Neuron (in vitro differentiated cells): Measurements from ENCODE around the gene GUCD1.

Source experiments
- H2AFZ ChIP-seq: one replicate; pipeline ENCODE4 v1.6.1; 2013; ENCODE audit warnings: low read depth, mild to moderate bottlenecking, inconsistent platforms, low read length, moderate library complexity
- H3K27me3 ChIP-seq: one replicate; pipeline ENCODE4 v1.6.1; 2013; ENCODE audit warnings: low read length; ENCODE audit not compliant: insufficient read depth
- H3K36me3 ChIP-seq: one replicate; pipeline ENCODE4 v1.6.1; 2013; ENCODE audit warnings: low read length; ENCODE audit not compliant: insufficient read depth
- H3K4me1 ChIP-seq: one replicate; pipeline ENCODE4 v1.6.1; 2013; ENCODE audit warnings: low read length; ENCODE audit not compliant: insufficient read depth
- H3K4me3 ChIP-seq: 2 replicates; pipeline ENCODE4 v1.5.1; 2013; ENCODE audit warnings: mild to moderate bottlenecking, low read length, moderate library complexity
- H3K9me3 ChIP-seq: one replicate; pipeline ENCODE4 v1.6.1; 2013; ENCODE audit warnings: low read length

Gene GUCD1

GRCh38 chr22:24504956-24505736 is 49.8 kb downstream of the GUCD1 start:
- Histone ChIP-seq H3K36me3 (no peaks in the 10 kb centered on the region), H3K27me3 (peaks cover 2% of the 10 kb centered on the region), H3K9me3 (no peaks in the 10 kb centered on the region), H3K4me3 (no peak overlapping the region), H3K4me1 (peaks cover 24% of the 10 kb centered on the region), H2AFZ (no peak overlapping the region)

GRCh38 chr22:24504540-24504939 is 50.4 kb downstream of the GUCD1 start:
- Histone ChIP-seq H3K4me3 (no peak overlapping the region), H3K36me3 (no peaks in the 10 kb centered on the region), H2AFZ (no peak overlapping the region), H3K27me3 (peaks cover 2% of the 10 kb centered on the region), H3K9me3 (no peaks in the 10 kb centered on the region), H3K4me1 (peaks cover 30% of the 10 kb centered on the region)

DNA sequence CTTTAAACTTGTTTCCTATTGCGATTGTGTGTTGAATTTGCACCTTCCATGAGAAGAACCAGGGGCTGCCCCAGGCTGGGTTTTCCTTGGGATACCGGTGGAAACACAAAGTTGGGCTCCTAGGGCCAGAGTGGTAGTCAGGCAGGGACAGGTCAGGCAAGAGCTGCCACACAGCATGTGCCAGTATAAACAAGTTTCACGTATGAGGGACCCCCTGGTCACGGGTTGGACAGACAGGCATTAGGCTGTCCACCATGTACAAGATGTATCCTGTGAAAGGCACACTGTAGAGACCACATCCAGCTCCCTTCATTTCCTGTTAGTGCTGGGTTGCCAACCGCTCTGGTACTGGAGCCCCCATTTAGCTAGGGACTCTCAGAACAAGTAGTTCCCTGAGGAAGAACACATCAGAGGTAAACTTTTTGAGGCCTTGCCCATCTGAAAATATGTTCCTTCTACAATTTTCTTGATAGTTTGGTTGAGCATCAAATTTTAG is 51.0 kb downstream of the GUCD1 start:
- Histone ChIP-seq H3K36me3 (no peaks in the 10 kb centered on the region), H3K9me3 (no peaks in the 10 kb centered on the region), H3K4me1 (peaks cover 34% of the 10 kb centered on the region), H2AFZ (no peak overlapping the region), H3K4me3 (no peak overlapping the region), H3K27me3 (peaks cover 2% of the 10 kb centered on the region)

DNA sequence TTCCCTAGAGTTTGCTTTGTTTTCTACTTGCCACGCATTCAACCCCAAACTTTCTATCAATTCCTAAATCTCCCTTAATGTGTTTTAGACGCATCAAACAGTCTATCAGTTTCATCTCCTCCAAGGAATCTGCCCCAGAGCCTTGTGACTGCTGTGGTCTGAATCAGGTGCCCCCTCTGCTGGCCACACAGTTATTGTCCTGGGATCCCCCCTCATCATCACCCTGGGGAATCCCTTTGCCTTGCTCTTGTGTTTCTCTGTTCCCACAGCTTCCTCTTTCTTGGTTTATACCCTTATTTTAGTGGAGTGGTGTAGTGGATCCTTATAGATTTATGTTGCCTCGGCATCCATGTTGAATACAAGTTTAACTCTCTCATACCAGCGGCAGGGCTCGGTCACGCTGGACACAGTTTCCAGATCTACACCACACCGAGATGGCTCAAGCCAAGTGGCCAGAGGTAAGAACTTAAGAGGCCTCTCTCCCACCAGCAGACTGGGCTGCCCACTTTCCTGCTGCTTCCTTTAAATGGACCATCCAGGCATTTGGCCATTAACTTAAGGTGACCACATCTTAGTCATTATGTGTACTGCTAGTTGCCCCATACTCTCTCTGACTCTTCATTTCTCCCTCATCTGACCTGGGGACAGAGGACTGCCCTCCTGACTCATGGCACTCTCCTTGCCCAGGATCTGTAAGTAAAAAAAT is 51.6 kb downstream of the GUCD1 start:
- no peaks in the 10 kb centered on the region for H3K9me3 ChIP-seq
- no peaks in the 10 kb centered on the region for H3K36me3 ChIP-seq
- H3K4me3 ChIP-seq: no peak overlapping the region
- peaks cover 2% of the 10 kb centered on the region for H3K27me3 ChIP-seq
- no peak overlapping the region for H2AFZ ChIP-seq
- H3K4me1 ChIP-seq: peaks cover 34% of the 10 kb centered on the region

GRCh38 chr22:24502541-24502940 is 52.4 kb downstream of the GUCD1 start:
- H3K4me1 ChIP-seq: peaks cover 34% of the 10 kb centered on the region
- peaks cover 9% of the 10 kb centered on the region for H3K27me3 ChIP-seq
- no peak overlapping the region for H3K4me3 ChIP-seq
- no peaks in the 10 kb centered on the region for H3K36me3 ChIP-seq
- no peaks in the 10 kb centered on the region for H3K9me3 ChIP-seq
- no peak overlapping the region for H2AFZ ChIP-seq

DNA sequence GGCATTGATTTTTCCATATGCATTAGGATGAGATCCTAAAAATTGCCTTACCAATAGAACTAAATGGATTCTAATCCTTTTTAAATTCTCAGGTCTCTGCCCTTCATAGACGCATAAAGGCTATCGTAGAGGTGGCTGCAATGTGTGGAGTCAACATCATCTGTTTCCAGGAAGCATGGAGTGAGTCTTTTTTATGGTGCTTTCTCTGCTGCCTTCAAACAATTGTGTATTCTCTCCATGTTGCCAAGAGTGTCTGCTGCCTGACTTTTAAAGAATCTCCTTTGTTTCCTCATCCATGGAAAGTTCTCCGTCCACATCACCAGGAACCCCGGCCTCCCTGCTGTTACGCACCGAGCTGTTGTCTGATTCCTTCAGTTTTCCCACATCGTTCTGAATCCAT is 52.9 kb downstream of the GUCD1 start:
- Histone ChIP-seq H3K4me1 (peaks cover 34% of the 10 kb centered on the region), H3K36me3 (no peaks in the 10 kb centered on the region), H2AFZ (no peak overlapping the region), H3K27me3 (peaks cover 14% of the 10 kb centered on the region), H3K9me3 (no peaks in the 10 kb centered on the region), H3K4me3 (no peak overlapping the region)

DNA sequence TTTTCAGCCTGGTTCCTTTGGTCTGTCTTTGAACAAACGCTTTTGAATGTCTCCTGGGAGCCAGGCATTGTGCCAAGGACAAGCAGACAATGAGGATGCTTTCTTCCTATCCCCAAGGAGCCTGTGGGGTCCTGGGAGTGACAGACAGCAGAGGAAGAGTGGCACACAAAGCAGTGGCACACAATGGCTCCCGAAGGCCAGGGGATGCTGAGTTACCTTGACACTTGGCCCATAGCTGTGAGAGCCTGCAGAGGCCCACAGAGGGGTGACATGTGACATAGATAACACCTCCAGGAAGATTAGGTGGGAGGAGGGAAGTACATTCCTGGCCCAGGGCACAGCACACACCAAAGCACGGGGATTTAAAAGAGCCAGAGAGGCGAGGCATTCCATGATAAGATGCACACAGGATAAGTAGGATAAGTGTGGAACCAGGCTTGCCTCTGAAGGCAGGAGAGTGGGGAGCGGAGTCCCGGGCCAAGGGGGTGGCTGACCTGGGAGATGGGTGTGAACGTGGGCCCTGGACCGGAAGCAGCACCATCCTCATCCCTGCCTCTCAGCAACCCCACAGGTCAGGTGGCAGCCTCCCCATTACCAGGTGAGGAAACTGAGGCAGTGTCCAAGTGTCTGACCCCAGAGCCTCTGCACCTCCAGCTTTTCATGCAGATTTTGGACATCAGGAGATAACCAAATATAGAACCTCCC is 53.5 kb downstream of the GUCD1 start:
- H3K36me3 ChIP-seq: no peaks in the 10 kb centered on the region
- H3K27me3 ChIP-seq: peaks cover 16% of the 10 kb centered on the region
- no peaks in the 10 kb centered on the region for H3K9me3 ChIP-seq
- H3K4me3 ChIP-seq: no peak overlapping the region
- H3K4me1 ChIP-seq: peaks cover 34% of the 10 kb centered on the region
- H2AFZ ChIP-seq: no peak overlapping the region

DNA sequence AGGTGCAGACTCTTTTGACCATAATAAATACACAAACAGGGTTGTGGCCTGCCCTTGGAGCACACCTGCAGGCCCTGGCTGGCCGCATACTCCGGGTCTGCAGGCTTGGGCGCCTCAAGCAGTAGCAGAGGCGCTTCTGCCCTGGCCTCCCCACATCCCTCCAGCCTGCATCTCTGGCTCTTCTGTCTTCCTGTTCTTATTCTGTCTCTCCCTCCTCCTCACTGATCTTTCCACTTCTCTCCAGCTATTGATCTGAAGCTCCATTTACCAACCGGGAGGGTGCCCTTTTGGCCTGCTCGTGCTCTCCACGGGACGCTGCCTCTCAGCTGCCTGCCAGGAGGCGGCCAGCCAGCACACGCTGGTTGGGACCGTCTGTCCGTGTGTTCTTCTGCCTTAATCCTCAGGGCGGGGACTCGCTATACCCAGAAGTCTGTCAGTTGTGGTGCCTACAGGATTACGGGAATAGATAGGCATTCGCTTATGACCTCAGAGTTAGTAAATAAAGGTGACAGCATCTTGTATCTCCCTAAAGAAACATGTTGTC is 54.6 kb downstream of the GUCD1 start:
- Histone ChIP-seq H3K4me3 (no peak overlapping the region), H2AFZ (no peak overlapping the region), H3K36me3 (no peaks in the 10 kb centered on the region), H3K4me1 (peaks cover 34% of the 10 kb centered on the region), H3K9me3 (no peaks in the 10 kb centered on the region), H3K27me3 (peaks cover 24% of the 10 kb centered on the region)

GRCh38 chr22:24499706-24500276 is 55.1 kb downstream of the GUCD1 start:
- Histone ChIP-seq H3K27me3 (peaks cover 27% of the 10 kb centered on the region), H3K9me3 (peaks cover 2% of the 10 kb centered on the region), H2AFZ (no peak overlapping the region), H3K36me3 (no peaks in the 10 kb centered on the region), H3K4me1 (peaks cover 34% of the 10 kb centered on the region), H3K4me3 (no peak overlapping the region)

DNA sequence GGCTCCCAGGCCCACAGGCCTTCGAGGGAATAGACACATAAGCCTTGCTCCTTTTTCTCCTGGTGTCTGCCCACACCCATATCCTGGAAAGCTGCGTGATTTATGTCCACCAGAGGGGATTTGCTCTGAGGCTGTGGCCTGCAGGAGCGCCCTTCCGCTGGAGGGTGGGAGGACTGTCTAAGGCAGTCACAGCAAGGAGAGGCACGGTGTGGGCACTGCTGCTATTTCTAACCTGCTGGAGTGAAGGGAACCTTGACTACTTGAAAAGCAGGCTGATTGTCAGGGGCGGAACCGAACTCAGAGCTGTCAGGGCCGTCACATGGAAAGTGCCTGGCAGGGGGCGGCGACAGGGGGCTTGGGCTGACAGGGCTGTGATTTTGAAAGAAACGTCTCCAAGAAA is 56.1 kb downstream of the GUCD1 start:
- peaks cover 34% of the 10 kb centered on the region for H3K4me1 ChIP-seq
- H3K4me3 ChIP-seq: no peak overlapping the region
- no peak overlapping the region for H2AFZ ChIP-seq
- H3K36me3 ChIP-seq: no peaks in the 10 kb centered on the region
- H3K9me3 ChIP-seq: peaks cover 2% of the 10 kb centered on the region
- H3K27me3 ChIP-seq: peaks cover 33% of the 10 kb centered on the region

DNA sequence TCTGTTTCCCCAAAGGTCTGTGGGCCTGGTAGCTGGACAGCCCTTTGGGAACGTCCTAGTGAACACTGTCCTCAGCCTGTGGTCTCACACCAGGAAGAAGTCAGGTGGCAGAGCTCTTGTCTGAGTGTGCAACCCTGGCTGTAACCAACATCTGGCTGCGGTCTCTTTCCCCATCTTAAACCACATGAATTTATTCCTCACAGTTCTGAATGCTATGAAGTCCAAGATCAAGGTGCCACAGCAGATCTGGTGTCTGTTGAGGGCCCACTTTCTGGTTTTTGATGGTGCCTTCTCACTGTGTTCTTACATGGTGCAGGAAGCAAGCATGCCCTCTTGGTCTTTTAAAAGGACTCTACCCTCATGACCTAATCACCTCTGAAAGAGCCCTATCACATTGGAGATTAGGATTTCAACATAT is 57.1 kb downstream of the GUCD1 start:
- Histone ChIP-seq H3K4me3 (no peak overlapping the region), H3K36me3 (no peaks in the 10 kb centered on the region), H3K27me3 (peaks cover 39% of the 10 kb centered on the region), H3K4me1 (peaks cover 34% of the 10 kb centered on the region), H3K9me3 (peaks cover 2% of the 10 kb centered on the region), H2AFZ (no peak overlapping the region)

DNA sequence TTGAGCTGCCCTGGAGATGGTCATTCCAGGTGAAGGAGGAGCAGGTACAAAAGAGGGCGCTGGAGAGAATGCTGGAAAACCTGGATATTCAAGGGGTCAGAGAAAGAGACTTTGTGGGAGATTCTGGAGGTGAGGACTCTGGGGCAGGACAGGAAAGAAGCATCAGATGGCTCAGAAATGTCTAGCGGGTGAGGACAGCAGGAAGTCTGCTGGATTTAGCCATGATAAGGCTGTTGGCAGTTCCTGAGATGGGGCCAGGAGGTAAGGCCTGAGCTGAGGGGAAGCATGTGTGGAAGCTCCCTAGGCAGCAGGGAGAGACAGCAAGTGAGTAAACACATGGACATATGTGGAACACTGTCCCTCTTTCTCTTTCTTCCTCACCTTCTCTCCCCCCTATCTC is 58.3 kb downstream of the GUCD1 start:
- H3K4me3 ChIP-seq: no peak overlapping the region
- H3K27me3 ChIP-seq: peaks cover 39% of the 10 kb centered on the region
- peaks cover 25% of the 10 kb centered on the region for H3K4me1 ChIP-seq
- H3K9me3 ChIP-seq: peaks cover 2% of the 10 kb centered on the region
- no peak overlapping the region for H2AFZ ChIP-seq
- H3K36me3 ChIP-seq: no peaks in the 10 kb centered on the region
